GM18499 (cell line): ENCODE results near the gene ATP4A.
"Not testable (repeated sequence)": the region's sequence is repeated elsewhere in the genome, so short reads cannot be mapped to it uniquely, and the experiment has no call there.

ENCODE experiments used
- ATAC-seq: cut with Tn5 transposase; IDR thresholded peaks from one replicate; pipeline ENCODE4 v1.9.1; 2021; ENCODE audit warnings: moderate number of reproducible peaks; ENCODE audit not compliant: insufficient read depth, unreplicated experiment

The ATP4A gene

GRCh38 chr19:35563207-35563829 is at the start of gene ATP4A:
Gene ATP4A (minus strand): TSS chr19:35563658. CDS start chr19:35563629, 29 bp downstream.
- ATAC-seq = no peak

DNA sequence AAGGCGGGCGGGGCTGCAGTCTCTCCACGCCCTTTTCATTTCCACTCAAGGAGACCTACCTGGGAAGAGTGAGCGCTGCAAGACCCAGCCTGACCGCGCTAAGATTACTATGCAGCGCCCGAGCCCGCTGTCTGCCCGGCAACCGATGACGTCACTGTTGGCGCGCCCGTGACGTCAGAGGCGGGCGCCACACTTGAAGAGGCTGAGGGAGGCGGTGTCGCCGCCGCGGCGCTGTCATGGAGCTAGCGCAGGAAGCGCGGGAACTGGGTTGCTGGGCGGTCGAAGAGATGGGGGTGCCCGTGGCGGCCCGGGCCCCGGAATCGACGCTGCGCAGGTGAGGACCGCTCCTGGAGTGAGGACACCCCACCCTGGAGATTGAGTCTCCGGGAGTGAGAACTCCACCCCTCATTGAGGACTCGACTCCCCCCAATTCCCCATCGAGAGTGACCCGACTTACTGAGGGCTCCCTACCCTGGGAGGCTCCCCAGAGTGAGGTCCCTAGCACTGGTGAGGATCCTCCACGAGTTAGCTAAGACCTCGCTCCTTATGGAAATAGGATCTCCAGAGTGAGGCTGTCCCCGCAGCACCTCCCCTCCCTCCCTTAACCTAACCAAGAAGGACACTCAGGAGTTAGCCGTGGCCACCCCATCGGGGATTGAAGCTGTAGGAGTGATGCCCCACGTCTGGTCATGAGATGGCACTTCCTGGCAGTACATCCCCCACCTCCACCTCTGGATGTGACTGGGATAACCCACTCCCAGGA is 49.3 kb upstream of the ATP4A start, which contains the start of gene HAUS5:
TSS of gene HAUS5 (plus strand) at position 177 of the 763 bp plus-strand sequence. CDS start at position 237, 60 bp downstream.
- ATAC-seq = peak; percentile 41

DNA sequence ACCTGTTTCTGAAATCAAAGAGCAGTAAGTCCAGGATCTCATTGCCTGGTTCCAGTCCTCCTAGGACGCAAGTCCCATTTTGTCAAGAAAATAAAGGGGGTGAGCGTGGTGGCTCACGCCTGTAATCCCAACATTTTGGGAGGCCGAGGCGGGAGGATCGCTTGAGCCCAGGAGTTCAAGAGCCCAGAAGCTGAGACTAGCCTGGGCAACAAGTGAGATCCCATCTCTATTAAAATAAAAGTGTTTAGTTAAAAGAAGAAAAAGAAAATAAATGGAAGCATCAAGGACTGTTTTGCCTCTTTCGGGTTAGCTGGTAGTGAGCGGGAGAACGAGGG is 48.7 kb upstream of the ATP4A start:
- ATAC-seq = no peak

DNA sequence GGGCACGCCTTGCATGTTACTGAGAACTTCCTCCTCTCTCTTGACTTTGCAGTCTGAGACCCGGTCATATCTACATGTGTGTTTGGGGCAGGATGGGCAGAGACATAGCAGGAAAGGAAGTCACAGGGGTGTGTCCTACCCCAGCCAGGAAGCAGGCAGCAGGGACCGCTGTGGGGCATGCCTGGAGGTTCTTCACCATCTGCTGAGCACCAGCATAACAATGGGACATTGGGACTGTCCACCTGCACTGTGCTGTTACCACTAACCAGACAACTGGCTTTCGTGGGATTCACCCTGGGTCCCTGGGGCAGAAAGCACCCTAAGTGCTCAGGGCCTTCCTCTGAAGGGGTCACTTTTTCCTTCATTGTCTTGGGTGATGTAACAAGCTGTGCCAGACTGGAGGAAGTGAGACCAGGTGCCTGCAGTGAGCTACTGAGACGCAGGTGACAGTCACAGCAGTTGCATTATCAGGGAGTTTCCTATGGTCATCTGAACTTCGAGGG is 46.4 kb upstream of the ATP4A start:
- no peak for ATAC-seq

- no peak for ATAC-seq
Observed at GRCh38 chr19:35608251-35608650, 44.8 kb upstream of the ATP4A start.

DNA sequence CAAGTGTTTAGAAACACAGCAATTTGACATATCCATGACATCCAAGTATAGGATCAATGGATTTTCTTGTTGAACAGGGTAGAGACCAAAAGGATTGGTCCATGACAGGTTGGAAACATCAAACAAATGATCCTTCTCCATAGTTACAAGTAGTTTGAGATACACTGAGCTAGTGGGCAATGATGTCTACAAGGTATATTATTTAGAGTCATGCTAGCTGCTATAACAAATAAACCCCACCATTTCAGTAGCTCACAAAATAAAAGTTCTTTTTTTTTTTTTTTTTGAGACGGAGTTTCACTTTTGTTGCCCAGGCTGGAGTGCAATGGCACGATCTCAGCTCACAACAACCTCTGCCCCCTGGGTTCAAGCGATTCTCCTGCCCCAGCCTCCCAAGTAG is 44.2 kb upstream of the ATP4A start:
- ATAC-seq = no peak

DNA sequence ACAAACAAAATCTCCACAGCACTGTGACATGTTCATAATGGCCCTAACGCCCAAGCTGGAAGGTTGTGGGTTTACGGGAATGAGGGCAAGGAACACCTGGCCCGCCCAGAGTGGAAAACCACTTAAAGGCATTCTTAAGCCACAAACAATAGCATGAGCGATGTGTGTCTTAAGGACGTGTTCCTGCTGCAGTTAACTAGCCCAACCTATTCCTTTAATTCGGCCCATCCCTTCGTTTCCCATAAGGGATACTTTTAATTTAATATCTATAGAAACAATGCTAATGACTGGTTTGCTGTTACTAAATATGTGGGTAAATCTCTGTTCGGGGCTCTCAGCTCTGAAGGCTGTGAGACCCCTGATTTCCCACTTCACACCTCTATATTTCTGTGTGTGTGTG is 43.7 kb upstream of the ATP4A start:
- not testable (repeated sequence) for ATAC-seq

- not testable (repeated sequence) for ATAC-seq
Observed at GRCh38 chr19:35604436-35604835, 41.0 kb upstream of the ATP4A start.

GRCh38 chr19:35601971-35602370 is 38.5 kb upstream of the ATP4A start:
- no peak for ATAC-seq

DNA sequence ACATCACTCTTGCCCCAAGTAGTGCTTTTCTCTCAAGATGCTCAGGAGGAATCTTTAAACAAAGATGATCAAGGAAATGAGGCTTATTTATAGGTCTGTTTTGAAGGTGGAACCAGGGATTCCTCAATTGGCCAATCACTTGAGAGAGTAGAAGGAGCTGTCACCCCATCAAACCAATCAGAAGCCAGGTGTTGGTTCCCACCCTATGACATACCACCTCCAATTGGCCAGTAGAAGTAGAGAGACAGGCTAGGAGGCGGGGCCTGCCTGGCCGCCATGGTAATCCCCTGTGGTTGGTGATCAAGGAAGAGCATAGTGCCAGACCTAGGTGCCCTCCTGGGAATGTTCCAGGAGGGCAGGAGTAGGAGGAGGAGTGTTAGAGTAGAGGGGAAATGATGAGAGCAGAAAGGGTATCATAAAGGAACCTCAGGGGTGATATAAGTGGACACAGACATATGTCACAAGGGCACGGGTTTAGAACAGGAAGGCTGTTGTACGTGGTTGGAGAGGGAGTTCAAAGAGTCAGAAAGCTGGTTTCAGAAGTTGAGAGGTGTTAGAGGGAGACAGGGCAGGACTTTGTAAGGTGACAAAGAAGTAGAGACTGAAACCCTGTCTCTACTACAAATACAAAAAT is 33.0 kb upstream of the ATP4A start:
- ATAC-seq = peak; percentile 41

DNA sequence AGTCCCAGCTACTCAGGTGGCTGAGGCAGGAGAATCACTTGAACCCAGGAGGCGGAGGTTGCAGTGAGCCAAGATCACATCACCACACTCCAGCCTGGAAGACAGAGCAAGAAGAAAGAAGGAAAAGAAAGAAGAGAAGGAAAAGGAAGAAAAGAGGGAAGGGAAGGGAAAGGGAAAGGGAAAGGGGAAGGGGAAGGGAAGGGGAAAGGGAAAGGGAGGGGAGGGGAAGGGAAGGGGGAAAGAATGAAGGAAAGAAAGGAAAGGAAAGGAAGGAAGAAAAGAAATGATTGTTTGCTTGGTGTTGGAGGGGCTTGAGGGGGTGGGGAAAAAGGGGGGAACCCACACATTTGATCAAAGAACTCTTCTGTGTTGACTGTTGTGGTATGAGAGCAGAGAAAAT is 32.5 kb upstream of the ATP4A start:
- no peak for ATAC-seq

DNA sequence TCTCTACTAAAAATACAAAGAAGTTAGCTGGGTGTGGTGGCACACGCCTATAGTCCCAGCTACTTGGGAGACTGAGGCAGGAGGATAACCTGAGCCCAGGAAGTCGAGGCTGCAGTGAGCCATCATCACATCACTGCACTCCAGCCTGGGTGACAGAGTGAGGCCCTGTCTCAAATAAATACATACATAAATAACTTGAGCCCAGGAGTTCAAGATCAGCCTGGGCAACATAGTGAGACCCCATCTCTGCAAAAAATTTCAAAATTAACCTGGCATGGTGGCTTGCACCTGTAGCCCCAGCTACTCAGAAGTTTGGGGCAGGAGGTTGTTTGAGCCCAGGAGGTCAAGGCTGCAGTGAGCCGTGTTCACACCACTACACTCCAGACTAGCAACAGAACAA is 31.6 kb upstream of the ATP4A start:
- ATAC-seq = not testable (repeated sequence)

GRCh38 chr19:35592226-35592625 is 28.8 kb upstream of the ATP4A start:
- no peak for ATAC-seq

DNA sequence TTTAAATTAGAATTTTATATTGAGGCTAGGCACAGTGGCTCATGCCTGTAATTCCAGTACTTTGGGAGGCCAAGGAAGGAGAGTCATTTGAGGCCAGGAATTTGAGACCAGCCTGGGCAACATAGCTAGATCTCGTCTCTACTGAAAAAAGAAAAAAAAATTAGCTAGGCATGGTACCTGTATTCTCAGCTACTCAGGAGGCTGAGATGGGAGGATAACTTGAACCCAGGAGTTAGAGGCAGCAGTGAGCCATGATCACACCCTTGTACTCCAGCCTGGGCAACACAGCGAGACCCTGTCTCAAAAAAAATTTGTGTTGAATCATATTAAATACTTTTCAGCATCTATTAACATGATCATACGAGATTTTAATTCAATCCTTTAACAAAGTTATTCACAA is 27.4 kb upstream of the ATP4A start:
- no peak for ATAC-seq

DNA sequence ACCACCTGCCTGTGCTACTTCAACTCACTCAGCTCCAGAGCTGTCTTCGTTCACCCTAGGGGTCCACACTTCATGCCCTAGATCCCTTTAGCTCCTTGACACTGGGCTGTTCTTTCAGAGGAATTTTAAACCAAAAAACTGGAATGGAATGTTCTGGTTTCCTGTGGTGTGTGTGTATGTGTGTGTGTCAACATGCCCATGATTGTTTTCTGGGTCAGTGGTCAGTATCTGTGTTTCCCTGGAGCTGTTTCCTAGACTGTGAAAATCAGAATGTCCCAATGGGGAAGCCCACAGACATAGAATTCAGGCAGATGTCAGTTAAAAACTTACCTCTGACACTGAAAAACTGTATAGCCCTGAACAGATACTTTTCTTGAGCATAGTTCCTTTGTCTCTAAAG is 23.9 kb upstream of the ATP4A start:
- ATAC-seq = no peak

DNA sequence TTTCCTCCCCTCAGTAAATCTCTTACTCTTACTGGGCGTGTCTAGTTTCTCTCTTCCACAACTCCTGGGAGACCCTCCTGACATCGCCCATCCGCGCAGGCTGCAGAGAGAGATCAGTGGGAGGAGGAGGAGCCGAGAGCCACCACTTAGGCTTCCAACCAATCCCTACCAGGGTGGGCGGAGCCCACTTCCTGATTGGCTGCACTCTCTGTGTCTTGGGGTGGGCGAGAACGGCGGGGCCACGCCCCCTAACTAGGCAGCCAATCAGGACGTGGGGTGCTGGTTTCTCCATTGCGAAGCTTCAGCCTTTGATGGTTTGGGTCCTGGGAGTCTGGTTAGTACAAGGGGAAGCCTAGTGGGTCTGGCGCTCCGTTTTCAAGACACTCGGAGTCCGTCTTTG is 22.4 kb upstream of the ATP4A start, which contains the start of gene PMIS2:
TSS of gene PMIS2 (plus strand) at position 326 of the 400 bp plus-strand sequence. CDS start 87 bp downstream, outside the sequence.
- no peak for ATAC-seq

- no peak for ATAC-seq
Observed at GRCh38 chr19:35582760-35583159, 19.3 kb upstream of the ATP4A start.

- no peak for ATAC-seq
Observed at GRCh38 chr19:35578707-35579106, 15.2 kb upstream of the ATP4A start.

GRCh38 chr19:35577918-35578317 is 14.5 kb upstream of the ATP4A start:
- ATAC-seq = no peak

DNA sequence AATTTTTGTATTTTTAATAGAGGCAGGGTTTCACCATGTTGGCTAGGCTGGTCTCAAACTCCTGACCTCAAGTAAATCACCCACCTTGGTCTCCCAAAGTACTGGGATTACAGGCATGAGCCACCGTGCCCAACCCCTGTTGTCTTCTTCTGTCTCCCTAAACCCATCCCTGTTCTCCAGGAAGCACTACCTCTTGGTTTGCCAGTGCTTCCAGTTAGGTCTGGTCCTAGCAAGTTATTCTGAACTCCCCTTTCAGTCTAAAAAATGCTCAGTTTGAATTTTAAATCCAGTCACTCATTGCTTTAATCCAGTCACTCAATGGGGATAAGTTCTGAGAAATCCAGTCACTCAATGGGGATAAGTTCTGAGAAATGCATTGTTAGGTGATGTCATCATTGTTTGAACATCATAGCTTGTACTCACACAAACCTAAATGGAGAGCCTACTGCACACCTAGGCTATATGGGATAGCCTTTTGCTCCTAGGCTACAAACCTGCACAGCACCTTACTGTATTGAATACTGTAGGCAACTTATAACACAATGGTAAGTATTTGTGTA is 8.0 kb upstream of the ATP4A start:
- ATAC-seq = no peak

DNA sequence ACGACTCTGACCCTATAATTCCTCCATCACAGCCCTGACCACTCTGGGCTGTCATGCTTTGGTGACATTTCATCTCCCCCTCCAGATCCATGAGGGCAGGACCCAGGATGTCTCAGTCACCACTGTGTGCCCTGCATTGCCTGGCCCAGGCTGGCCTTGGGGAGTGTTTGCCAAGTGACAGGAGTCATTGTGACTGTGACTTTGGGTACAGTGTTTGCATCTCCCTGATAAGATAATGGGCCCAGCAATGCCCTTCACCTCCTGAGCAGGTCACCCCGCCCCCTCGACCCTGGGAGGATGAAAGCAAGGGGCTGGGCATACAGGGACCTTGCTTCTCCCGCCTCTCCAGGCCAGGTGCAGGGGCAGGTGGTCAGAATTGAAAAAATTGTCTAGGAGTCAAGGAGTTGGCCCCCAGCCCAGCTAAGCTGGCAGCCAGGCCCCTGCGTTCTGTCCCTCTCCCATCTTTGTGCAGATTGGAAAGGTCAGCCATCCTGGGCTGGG is 5.9 kb upstream of the ATP4A start:
- ATAC-seq = no peak
